ENCODE data around the gene TK2. TPM values are rescaled to one million over a fixed set of nuclear protein-coding genes. Genes with fewer than 3 reads are reported as not detected.

Gene TK2
- total RNA-seq, 1 donor from 2014 or later: 36.1 TPM

DNA sequence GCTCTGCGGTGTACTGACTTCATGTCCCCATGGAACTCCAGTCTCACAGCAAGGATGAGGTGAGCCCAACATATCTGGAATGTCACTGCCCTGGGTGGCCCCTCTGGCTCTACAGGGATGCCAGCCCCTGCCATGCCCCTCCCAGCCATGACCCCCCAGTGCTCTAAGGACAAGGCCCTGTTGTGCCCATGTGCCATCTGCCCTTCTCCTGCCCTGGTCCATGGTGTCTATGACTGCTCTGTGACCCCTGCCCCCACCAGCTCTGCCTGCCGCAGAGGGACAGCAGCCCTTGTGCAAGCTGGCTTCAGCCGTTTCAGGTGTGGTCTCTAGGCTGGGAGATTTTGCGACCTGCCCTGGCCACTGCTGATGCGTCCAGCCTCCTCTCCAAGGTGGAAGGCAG is 40.3 kb downstream of the TK2 start:
- DNase-seq: no peak
- no peak overlapping the region for H3K27ac ChIP-seq

DNA sequence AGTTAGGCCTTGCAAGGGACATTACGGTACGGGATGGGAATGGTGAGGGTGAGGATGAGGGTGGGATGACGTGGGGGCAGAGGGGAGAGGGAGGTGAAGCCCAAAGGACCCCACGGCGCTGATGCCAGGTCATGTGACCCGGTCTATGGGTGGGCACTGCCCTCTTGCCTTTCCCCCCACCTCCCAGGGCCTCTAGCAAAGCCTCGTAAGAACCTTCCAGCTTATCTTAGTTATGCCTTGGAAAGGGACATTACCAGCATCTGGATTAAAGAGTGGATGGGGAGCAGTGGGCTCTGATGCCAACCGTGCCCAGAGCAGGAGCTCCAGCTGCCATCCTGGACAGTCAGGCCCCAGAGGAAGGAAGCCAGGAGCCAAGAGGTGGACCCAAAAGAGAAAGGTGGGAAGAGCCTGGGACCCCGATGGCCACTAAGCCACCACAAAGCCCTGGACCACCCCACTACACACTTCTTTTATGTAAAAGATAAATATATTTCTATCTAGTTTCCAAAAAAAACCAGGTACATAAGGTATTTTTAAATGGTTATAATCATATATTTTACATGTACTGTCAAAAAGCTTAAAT is 40.9 kb downstream of the TK2 start:
- Histone ChIP-seq H3K9me3 (no peaks in the 10 kb centered on the region), H3K4me3 (no peak overlapping the region), H3K4me1 (peaks cover 46% of the 10 kb centered on the region), H3K27me3 (no peaks in the 10 kb centered on the region), H3K27ac (peak overlapping the region; percentile 67), H3K36me3 (no peaks in the 10 kb centered on the region)
- intact Hi-C loops (cut with DNase I): no loop called here
- TF ChIP-seq, protein P1, sequence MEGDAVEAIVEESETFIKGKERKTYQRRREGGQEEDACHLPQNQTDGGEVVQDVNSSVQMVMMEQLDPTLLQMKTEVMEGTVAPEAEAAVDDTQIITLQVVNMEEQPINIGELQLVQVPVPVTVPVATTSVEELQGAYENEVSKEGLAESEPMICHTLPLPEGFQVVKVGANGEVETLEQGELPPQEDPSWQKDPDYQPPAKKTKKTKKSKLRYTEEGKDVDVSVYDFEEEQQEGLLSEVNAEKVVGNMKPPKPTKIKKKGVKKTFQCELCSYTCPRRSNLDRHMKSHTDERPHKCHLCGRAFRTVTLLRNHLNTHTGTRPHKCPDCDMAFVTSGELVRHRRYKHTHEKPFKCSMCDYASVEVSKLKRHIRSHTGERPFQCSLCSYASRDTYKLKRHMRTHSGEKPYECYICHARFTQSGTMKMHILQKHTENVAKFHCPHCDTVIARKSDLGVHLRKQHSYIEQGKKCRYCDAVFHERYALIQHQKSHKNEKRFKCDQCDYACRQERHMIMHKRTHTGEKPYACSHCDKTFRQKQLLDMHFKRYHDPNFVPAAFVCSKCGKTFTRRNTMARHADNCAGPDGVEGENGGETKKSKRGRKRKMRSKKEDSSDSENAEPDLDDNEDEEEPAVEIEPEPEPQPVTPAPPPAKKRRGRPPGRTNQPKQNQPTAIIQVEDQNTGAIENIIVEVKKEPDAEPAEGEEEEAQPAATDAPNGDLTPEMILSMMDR (IDR thresholded peaks at IDR 0.05): no peak
- no peak for ATAC-seq
- no peak for DNase-seq

More for the DNA sequence above, 40.3 kb downstream of the TK2 start:
- Histone ChIP-seq H3K36me3 (no peaks in the 10 kb centered on the region), H3K4me1 (peaks cover 43% of the 10 kb centered on the region), H3K27me3 (no peaks in the 10 kb centered on the region), H3K4me3 (no peak overlapping the region), H3K9me3 (no peaks in the 10 kb centered on the region)
- no peak for ATAC-seq
- intact Hi-C loops (cut with DNase I): no loop called here
- TF ChIP-seq, protein P1 (IDR thresholded peaks at IDR 0.05): no peak

DNA sequence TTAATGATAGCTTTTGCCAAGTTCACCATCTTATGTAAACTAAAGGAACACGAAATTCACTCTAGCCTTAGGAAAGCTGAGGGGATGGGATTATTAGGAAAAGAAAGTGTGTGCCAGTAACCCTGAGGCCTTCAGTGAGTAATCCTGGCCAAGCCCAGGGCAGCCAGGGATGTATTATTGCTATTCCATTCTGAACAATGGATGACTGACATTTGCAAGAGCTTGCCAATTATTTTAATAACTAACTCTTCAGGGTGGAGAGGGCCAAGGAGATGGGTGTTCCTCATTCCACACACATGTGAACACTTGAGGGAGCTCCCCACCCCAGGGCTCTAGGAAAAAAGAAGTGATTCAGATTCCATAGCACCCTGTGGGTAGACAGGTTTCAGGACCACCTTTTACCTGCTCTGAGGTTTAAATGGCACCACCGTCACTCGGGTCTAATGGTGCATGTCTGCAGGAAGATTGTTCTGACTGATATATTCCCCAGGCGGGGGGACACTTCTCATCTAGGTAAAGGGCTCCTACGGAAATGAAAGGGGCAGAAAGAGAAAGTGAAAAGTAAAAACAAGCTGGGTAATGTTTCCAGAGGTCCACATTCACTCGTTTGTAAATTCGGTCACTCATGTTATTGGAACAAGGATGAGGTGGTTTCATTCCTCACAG is 41.5 kb downstream of the TK2 start:
- intact Hi-C loops (cut with DNase I): no loop called here
- peaks cover 51% of the 10 kb centered on the region for H3K4me1 ChIP-seq
- peak; percentile 72 for ATAC-seq

DNA sequence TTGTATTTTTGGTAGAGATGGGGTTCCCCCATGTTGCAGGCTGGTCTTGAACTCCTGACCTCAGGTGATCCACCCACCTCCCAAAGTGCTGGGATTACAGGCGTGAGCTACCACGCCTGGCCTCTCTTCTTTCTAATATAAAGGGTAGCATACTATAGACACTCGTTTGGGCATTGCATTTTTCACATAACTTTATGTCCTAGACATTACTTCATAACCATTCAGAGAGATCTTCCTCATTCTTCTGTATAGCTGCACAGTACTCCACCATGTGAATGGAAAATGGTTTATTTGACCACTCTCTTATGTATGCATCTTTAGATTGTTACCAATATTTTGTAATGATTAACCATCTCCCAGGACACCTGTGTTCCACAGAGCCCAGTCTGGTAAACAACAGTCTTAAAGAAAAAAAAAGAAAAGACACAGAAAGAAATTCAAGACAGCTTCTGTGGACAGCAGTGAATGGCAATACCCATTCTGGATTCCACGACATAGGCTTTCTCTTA is 42.1 kb downstream of the TK2 start:
- no peaks in the 10 kb centered on the region for H3K36me3 ChIP-seq
- intact Hi-C loops (cut with DNase I): no loop called here
- TF ChIP-seq, protein P1 (IDR thresholded peaks at IDR 0.05): no peak
- peak overlapping the region; percentile 15 for H3K27ac ChIP-seq
- no peak for DNase-seq
- no peaks in the 10 kb centered on the region for H3K27me3 ChIP-seq
- no peak overlapping the region for H3K4me3 ChIP-seq
- H3K9me3 ChIP-seq: no peaks in the 10 kb centered on the region
- no peak for ATAC-seq
- peaks cover 51% of the 10 kb centered on the region for H3K4me1 ChIP-seq

More for the DNA sequence above, 41.5 kb downstream of the TK2 start:
- Histone ChIP-seq H3K27me3 (no peaks in the 10 kb centered on the region), H3K27ac (peak overlapping the region; percentile 67), H3K36me3 (no peaks in the 10 kb centered on the region), H3K9me3 (no peaks in the 10 kb centered on the region), H3K4me3 (no peak overlapping the region)
- TF ChIP-seq, protein P1 (IDR thresholded peaks at IDR 0.05): no peak
- DNase-seq: no peak

DNA sequence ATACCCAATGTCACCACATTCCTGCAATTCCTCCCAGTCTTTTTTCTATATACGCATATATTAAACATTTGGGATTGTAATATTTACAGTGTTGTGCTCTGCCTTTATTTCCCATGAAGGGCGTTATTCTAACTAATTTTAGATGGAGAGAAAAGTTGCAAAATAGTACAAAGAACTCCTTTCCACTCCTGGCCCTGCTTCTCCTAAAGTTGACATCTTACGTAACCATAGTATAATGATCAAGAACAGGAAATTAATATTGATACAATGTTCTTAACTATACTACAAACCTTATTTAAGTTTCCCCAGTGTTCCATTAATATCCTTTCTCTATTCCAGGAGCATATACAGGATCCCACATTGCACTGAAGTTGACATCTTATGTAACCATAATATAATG is 46.3 kb downstream of the TK2 start:
- DNase-seq: no peak
- Histone ChIP-seq H3K9me3 (no peaks in the 10 kb centered on the region), H3K4me1 (peaks cover 31% of the 10 kb centered on the region), H3K36me3 (no peaks in the 10 kb centered on the region), H3K27ac (no peak overlapping the region), H3K4me3 (no peak overlapping the region), H3K27me3 (no peaks in the 10 kb centered on the region)
- intact Hi-C loops (cut with DNase I): no loop called here
- TF ChIP-seq, protein P1 (IDR thresholded peaks at IDR 0.05): no peak
- no peak for ATAC-seq
